Endothelial cell of umbilical vein (primary cell): ENCODE results near the gene SYAP1. TPM values are rescaled to one million over a fixed set of nuclear protein-coding genes. Genes with fewer than 3 reads are reported as not detected.

ENCODE experiments used
- BruUV-seq: library from RNA; stranded (reverse); fragments of 400-500 nt; replicated peaks from 2 replicates; lab custom pipeline; 2021; lab: Mats Ljungman, UMichigan
- CTCF ChIA-PET: fragments of 300-600, 350-600 bp; sonication (Branson Sonifier 250); formaldehyde crosslinking; loops from one replicate; lab custom pipeline; 2021; ENCODE audit warnings: antibody characterized with exemption, inconsistent platforms; lab: Charles Lee
- POLR2A ChIA-PET: fragments of 300-600, 350-600 bp; sonication (Branson Sonifier 250); formaldehyde crosslinking; loops from one replicate; lab custom pipeline; 2021; ENCODE audit warnings: antibody characterized with exemption, inconsistent platforms; lab: Charles Lee
- DNase-seq: peaks from one replicate; pipeline ENCODE4 v3.0.0-alpha.2; 2011; ENCODE audit warnings: low read depth, low spot score
- FAIRE-seq: peaks from 2 replicates; lab custom pipeline; 2011; peaks lifted over from hg19 to GRCh38; lab: Jason Lieb, UNC
- H2AFZ ChIP-seq: 2 replicates; pipeline ENCODE4 v1.6.0; 2012; ENCODE audit warnings: low read depth, low read length, control low read depth, inconsistent platforms
- H3K27ac ChIP-seq: 2 replicates; pipeline ENCODE4 v1.5.1; 2011; ENCODE audit warnings: low read depth, mild to moderate bottlenecking, control low read depth, low read length, moderate library complexity; ENCODE audit not compliant: insufficient read depth
- H3K27me3 ChIP-seq, 2 experiments: 2 replicates each; pipeline versions ENCODE4 v1.6.0 to v1.6.1; 2011; ENCODE audit warnings: low read length in 2 of 2, mixed read lengths in 1 of 2; ENCODE audit not compliant: control insufficient read depth in 2 of 2, insufficient read depth in 2 of 2
- H3K36me3 ChIP-seq, 2 experiments: 2 replicates in 1 of 2; 3 replicates in 1 of 2; pipeline ENCODE4 v1.5.1; 2011; ENCODE audit warnings: low read length in 2 of 2, mild to moderate bottlenecking in 1 of 2, moderate library complexity in 1 of 2; ENCODE audit not compliant: control insufficient read depth in 2 of 2, insufficient read depth in 2 of 2; ENCODE audit errors: extremely low read depth in 1 of 2
- H3K4me1 ChIP-seq: 3 replicates; pipeline ENCODE4 v1.5.1; 2011; ENCODE audit warnings: mild to moderate bottlenecking, low read length; ENCODE audit not compliant: control insufficient read depth, insufficient read depth; ENCODE audit errors: extremely low read depth
- H3K4me2 ChIP-seq: 2 replicates; pipeline ENCODE4 v1.6.1; 2011; ENCODE audit warnings: low read length, control low read depth, mixed read lengths; ENCODE audit not compliant: insufficient read depth
- H3K4me3 ChIP-seq, 3 experiments: fragments of 200-600 bp in 1 of 3; sonication (generic), shearing (Covaris generic) in 1 of 3; replicated peaks in 1 of 3; 2 replicates each; pipeline ENCODE4 v1.5.1; 2011 to 2016; ENCODE audit warnings: control low read depth in 3 of 3, low read length in 3 of 3, mild to moderate bottlenecking in 2 of 3, inconsistent platforms in 1 of 3, low read depth in 1 of 3, moderate library complexity in 1 of 3; ENCODE audit not compliant: insufficient read depth in 1 of 3
- H3K79me2 ChIP-seq: 2 replicates; pipeline ENCODE4 v1.6.0; 2012; ENCODE audit warnings: low read length, inconsistent platforms; ENCODE audit not compliant: control insufficient read depth, insufficient read depth
- H3K9ac ChIP-seq: replicated peaks from 2 replicates; pipeline ENCODE3; 2011; ENCODE audit warnings: low read length, control low read depth; ENCODE audit not compliant: insufficient read depth; ENCODE audit errors: extremely low read depth
- H3K9me1 ChIP-seq: replicated peaks from 3 replicates; pipeline ENCODE4 v1.6.0; 2011; ENCODE audit warnings: mild to moderate bottlenecking, low read length; ENCODE audit not compliant: control insufficient read depth, insufficient read depth; ENCODE audit errors: extremely low read depth
- H3K9me3 ChIP-seq: replicated peaks from 2 replicates; pipeline ENCODE4 v1.5.1; 2012; ENCODE audit warnings: low read length, inconsistent platforms; ENCODE audit not compliant: control insufficient read depth, insufficient read depth
- H4K20me1 ChIP-seq: replicated peaks from 2 replicates; pipeline ENCODE3; 2011; ENCODE audit warnings: mild to moderate bottlenecking, low read length; ENCODE audit not compliant: control insufficient read depth, insufficient read depth; ENCODE audit errors: extremely low read depth
- CTCF ChIP-seq, 2 donors: IDR thresholded peaks; 1 replicate in 1 of 2; 2 replicates in 1 of 2; pipeline ENCODE4 v1.5.1; 2011; ENCODE audit warnings: low read length in 2 of 2, mild to moderate bottlenecking in 2 of 2, moderate library complexity in 2 of 2, control low read depth in 1 of 2, inconsistent platforms in 1 of 2, low read depth in 1 of 2; ENCODE audit not compliant: insufficient read depth in 1 of 2; ENCODE audit errors: extremely low read depth in 1 of 2
- EZH2 ChIP-seq: IDR thresholded peaks from 2 replicates; pipeline ENCODE4 v1.6.1; 2012; ENCODE audit warnings: borderline replicate concordance, low read depth, mild to moderate bottlenecking, moderate library complexity, low read length, inconsistent platforms; ENCODE audit not compliant: severe bottlenecking
- FOS ChIP-seq: IDR thresholded peaks from 2 replicates; pipeline ENCODE4 v1.6.1; 2011; ENCODE audit warnings: mild to moderate bottlenecking, low read length, moderate library complexity, borderline replicate concordance; ENCODE audit not compliant: insufficient read depth
- GATA2 ChIP-seq: IDR thresholded peaks from 2 replicates; pipeline ENCODE4 v1.7.0; 2011; ENCODE audit warnings: low read depth, mild to moderate bottlenecking, moderate library complexity, mixed read lengths, low read length; ENCODE audit not compliant: insufficient read length, insufficient read depth
- JUN ChIP-seq: IDR thresholded peaks from 2 replicates; pipeline ENCODE4 v1.6.1; 2011; ENCODE audit warnings: borderline replicate concordance, low read depth; ENCODE audit not compliant: insufficient read length, insufficient read depth
- MAX ChIP-seq: IDR thresholded peaks from 2 replicates; pipeline ENCODE4 v1.6.1; 2011; ENCODE audit not compliant: insufficient read depth, insufficient read length
- MYC ChIP-seq: IDR thresholded peaks from one replicate; pipeline ENCODE4 v1.6.1; 2011; ENCODE audit warnings: mild to moderate bottlenecking, low read depth, low read length
- POLR2A ChIP-seq: IDR thresholded peaks from 2 replicates; pipeline ENCODE4 v1.6.1; 2012; ENCODE audit warnings: low read depth, mild to moderate bottlenecking, control low read depth, low read length
- POLR2AphosphoS5 ChIP-seq: IDR thresholded peaks from 2 replicates; pipeline ENCODE4 v1.6.1; 2012; ENCODE audit warnings: low read depth, mild to moderate bottlenecking, control low read depth, low read length, moderate library complexity; ENCODE audit not compliant: insufficient read depth
- dilution Hi-C: fragments of 300-500 bp; cut with MboI; formaldehyde crosslinking; loops from one replicate; pipeline ENCODE4 v1.15.0; 2019; ENCODE audit warnings: low sequenced_read_pairs; ENCODE audit not compliant: extremely low pct_ligation_motif_present
- intact Hi-C: fragments of 100-400 bp; cut with micrococcal nuclease; formaldehyde crosslinking; loops from one replicate; pipeline ENCODE4 v1.10.0; 2022
- polyA plus RNA-seq, 4 experiments: library from polyadenylated mRNA; depleted of rRNA in 3 of 4; stranded (reverse) in 3 of 4; unstranded in 1 of 4; fragments of >200 nt; gene quantifications; 2 replicates each; pipeline versions ENCODE4 v1.2.1 to v1.2.3, GENCODE V29; 2011 to 2012; ENCODE audit warnings: missing spikeins in 1 of 4
- total RNA-seq: library from RNA; stranded (reverse); gene quantifications from 2 replicates; pipeline ENCODE4 v1.2.3, GENCODE V29; 2021

Gene SYAP1
- total and polyA plus RNA-seq, 2 donors (not counting 3 experiments of a cell fraction or from before 2014, with no cell fraction given), result 3.4 to 21.9 TPM

- ChIA-PET CTCF (interaction anchor here (1.0 to 1.3 kb wide), 2 partner anchors 9 to 36 kb away, joined by 3 to 6 read pairs; no protein-coding TSS in a partner anchor), POLR2A (interaction anchor here (0.7 to 2.0 kb wide), 5 partner anchors 14 to 896 kb away, joined by 3 to 11 read pairs (median 6); partner anchors contain the start of genes CTPS2, SYAP1 and TXLNG)
- TSS peak; percentile 100 for BruUV-seq
- Histone ChIP-seq H2AFZ (peak overlapping the region; percentile 28), H3K36me3 (no peaks in the 10 kb centered on the region), H3K27me3 (no peaks in the 10 kb centered on the region), H3K9me3 (no peaks in the 10 kb centered on the region), H3K27ac (peak overlapping the region; percentile 90), H3K79me2 (no peaks in the 10 kb centered on the region), H3K4me2 (no peak overlapping the region), H3K9ac (peak overlapping the region; percentile 77), H3K4me1 (no peaks in the 10 kb centered on the region), H3K9me1 (no peaks in the 10 kb centered on the region), H4K20me1 (no peaks in the 10 kb centered on the region), H3K4me3 (no peak overlapping the region)
- dilution Hi-C loops (no loop called here), intact Hi-C loops (loop anchor here (1.0 to 2.0 kb wide), 2 partner anchors 15 to 53 kb away; partner anchors contain the start of genes SYAP1 and TXLNG)
- peak; percentile 80 for FAIRE-seq
- TF ChIP-seq POLR2A (peak; percentile 100), CTCF (IDR thresholded peaks at IDR 0.05; ENCODE audit: extremely low read depth in 1 of 2, insufficient read depth in 1 of 2, low read depth in 1 of 2, low read length in 2 of 2) (no peak), GATA2 (no peak), MAX (no peak), POLR2AphosphoS5 (peak; percentile 100), EZH2 (no peak), MYC (no peak), JUN (no peak), FOS (peak; percentile 57)
- DNase-seq, result peak; percentile 57
These were observed 52.3 kb downstream of the SYAP1 start for GRCh38 chrX:16771483-16772398.
